Pancreas (tissue), 10 donors: ENCODE results near the gene OLIG1. TPM values are rescaled to one million over a fixed set of nuclear protein-coding genes. Genes with fewer than 3 reads are reported as not detected.
A peak's percentile ranks its signal among the peaks of the same experiment; 100 is the strongest.

Experiments used
- ATAC-seq, 4 donors: fragments of 200-7000 bp; cut with Tn5 transposase; one replicate each; pipeline versions ENCODE4 v1.8.0 to v1.9.1; 2020; ENCODE audit warnings: mild to moderate bottlenecking in 4 of 4, moderate library complexity in 4 of 4
- DNase-seq, 6 donors: peaks; one replicate each; pipeline ENCODE4 v3.0.0-alpha.2; 2020
- FAIRE-seq: peaks from 2 replicates; lab custom pipeline; 2012; peaks lifted over from hg19 to GRCh38; lab: Jason Lieb, UNC
- H3K27ac ChIP-seq, 4 donors: fragments of 200-600 bp; sonication (generic); 1 replicate in 3 of 4; 2 replicates in 1 of 4; pipeline versions ENCODE4 v1.5.0 to v1.8.0; 2020
- H3K27me3 ChIP-seq, 4 donors: fragments of 200-600 bp; one replicate each; pipeline ENCODE4 v1.8.0; 2021
- H3K36me3 ChIP-seq, 3 donors: fragments of 200-600 bp; sonication (generic) in 1 of 3; one replicate each; pipeline versions ENCODE4 v1.5.0 to v1.8.0; 2020 to 2021
- H3K4me1 ChIP-seq, 3 donors: fragments of 200-600 bp; one replicate each; pipeline ENCODE4 v1.8.0; 2021
- H3K4me3 ChIP-seq, 4 donors: fragments of 200-600 bp; sonication (generic) in 2 of 4; one replicate each; pipeline versions ENCODE4 v1.5.0 to v1.8.0; 2020 to 2021
- H3K9me3 ChIP-seq, 4 donors: fragments of 200-600 bp; one replicate each; pipeline ENCODE4 v1.8.0; 2021
- CTCF ChIP-seq, 4 donors: fragments of 200-600 bp; sonication (generic) in 3 of 4; IDR thresholded peaks; one replicate each; pipeline versions ENCODE4 v1.5.0 to v1.8.0; 2021; ENCODE audit warnings: antibody characterized with exemption in 4 of 4
- WGBS, 2 donors: extraction: QIAGEN DNeasy Blood & Tissue Kit; methylation state at CpG; one replicate each; pipeline ENCODE4 v1.1.7; 2013; 5-methylcytosine and 5-hydroxymethylcytosine counted together
- intact Hi-C, 3 donors: fragments of 100-400 bp; cut with DNase I; formaldehyde crosslinking; loops; one replicate each; pipeline versions ENCODE4 v1.11.1 to v1.14.2; 2022
- polyA plus RNA-seq, 2 donors: library from polyadenylated mRNA; stranded (reverse); fragments of 200-250 nt; gene quantifications; one replicate each; pipeline ENCODE4 v1.2.3, GENCODE V29; 2013
- total RNA-seq, 6 donors: library from RNA; stranded (reverse); fragmentation: NEBNext Ultra II Directional in 4 of 6; extraction: Animal tissue kit (Norgen Biotek cat#: 25700) in 4 of 6; gene quantifications; one replicate each; pipeline versions ENCODE4 v1.2.1 to v1.2.4, GENCODE V29; 2021 to 2023
- donor health status: healthy with polysubstance abuse.
- donor health status: DM: no; HTN: no; CAD: no; lungs with moderate emphysema.
- donor health status: DM: no; HTN: no; CAD: no.
- donor health status: control.
- donor health status: control.
- donor health status: Bipolar disorder and iron deficiency.
- donor health status: DM: yes; HTN: yes; CAD: no.
- donor health status: DM: no; HTN: no; CAD: no.
- donor health status: DM: no; HTN: no; CAD: no.
- donor health status: DM: yes; HTN: yes; CAD: no.

OLIG1 gene
- total and polyA plus RNA-seq, 8 donors, result 0.09 to 0.51 (median 0.19) TPM; not detected in 3

GRCh38 chr21:33112151-33112550 is 42.2 kb downstream of the OLIG1 start:
- no peaks in the 10 kb centered on the region for H3K4me1 ChIP-seq
- H3K36me3 ChIP-seq, result no peaks in the 10 kb centered on the region
- no peak overlapping the region for H3K27ac ChIP-seq
- ATAC-seq (no peak), DNase-seq (no peak), FAIRE-seq (no peak)
- no peaks in the 10 kb centered on the region for H3K9me3 ChIP-seq
- H3K4me3 ChIP-seq, result no peak overlapping the region
- H3K27me3 ChIP-seq, result peaks cover 0 to 19% (median 0%) of the 10 kb centered on the region in 4 donors
- WGBS, 2 donors, result 54 to 55% methylated on average over 5 of the region's 5 CpGs
- intact Hi-C loops, result no loop called here
- no peak for TF ChIP-seq CTCF (IDR thresholded peaks at IDR 0.05)

- Histone ChIP-seq H3K4me3 (no peak overlapping the region), H3K4me1 (no peaks in the 10 kb centered on the region), H3K27ac (no peak overlapping the region), H3K36me3 (no peaks in the 10 kb centered on the region), H3K27me3 (peaks cover 0 to 19% (median 0%) of the 10 kb centered on the region in 4 donors), H3K9me3 (no peaks in the 10 kb centered on the region)
- ATAC-seq (no peak), FAIRE-seq (no peak), DNase-seq (no peak)
- 57 to 63% methylated on average over 4 of the region's 4 CpGs for WGBS, 2 donors
- no peak for TF ChIP-seq CTCF (IDR thresholded peaks at IDR 0.05)
- intact Hi-C loops, result no loop called here
Measured at GRCh38 chr21:33112681-33113080, 42.7 kb downstream of the OLIG1 start.

- Histone ChIP-seq H3K36me3 (no peaks in the 10 kb centered on the region), H3K27ac (no peak overlapping the region), H3K9me3 (no peaks in the 10 kb centered on the region), H3K4me3 (no peak overlapping the region), H3K27me3 (peaks cover 0 to 19% (median 0%) of the 10 kb centered on the region in 4 donors), H3K4me1 (no peaks in the 10 kb centered on the region)
- WGBS, 2 donors, result 73% methylated on average over 13 of the region's 13 CpGs
- TF ChIP-seq CTCF (IDR thresholded peaks at IDR 0.05), result no peak
- FAIRE-seq (no peak), ATAC-seq (no peak), DNase-seq (no peak)
- intact Hi-C loops, result no loop called here
Measured at GRCh38 chr21:33113131-33113530, 43.2 kb downstream of the OLIG1 start.

- no peak for DNase-seq
- WGBS, 2 donors, result 94 to 96% methylated on average over 3 of the region's 3 CpGs
- Histone ChIP-seq H3K9me3 (no peaks in the 10 kb centered on the region), H3K27me3 (peaks cover 0 to 12% (median 0%) of the 10 kb centered on the region in 4 donors), H3K4me3 (no peak overlapping the region), H3K36me3 (no peaks in the 10 kb centered on the region), H3K4me1 (no peaks in the 10 kb centered on the region), H3K27ac (no peak overlapping the region)
- ATAC-seq, result no peak
- intact Hi-C loops, result no loop called here
- no peak for TF ChIP-seq CTCF (IDR thresholded peaks at IDR 0.05)
- FAIRE-seq, result no peak
Measured at GRCh38 chr21:33114276-33114675, 44.3 kb downstream of the OLIG1 start.

- no peaks in the 10 kb centered on the region for H3K9me3 ChIP-seq
- H3K4me1 ChIP-seq, result no peaks in the 10 kb centered on the region
- H3K27me3 ChIP-seq, result no peaks in the 10 kb centered on the region
- DNase-seq (peak in 5 of 6 donors; percentile 28 to 61 (median 37)), ATAC-seq (peak in 3 of 4 donors; percentile 55 to 86 (median 71)), FAIRE-seq (no peak)
- TF ChIP-seq CTCF (IDR thresholded peaks at IDR 0.05), result no peak
- no peak overlapping the region for H3K27ac ChIP-seq
- 52 to 53% methylated on average over 20 of the region's 20 CpGs for whole genome bisulfite sequencing, 2 donors
- intact Hi-C loops, result no loop called here
- H3K4me3 ChIP-seq, result no peak overlapping the region
- no peaks in the 10 kb centered on the region for H3K36me3 ChIP-seq
Measured at GRCh38 chr21:33115631-33116510, 45.9 kb downstream of the OLIG1 start.
